Measurements from ENCODE around the gene MEI1. TPM values are rescaled to one million over a fixed set of nuclear protein-coding genes. Genes with fewer than 3 reads are reported as not detected.

The MEI1 gene
- total and polyA plus RNA-seq, 2 of the 4 experiments (the other 2 are of a cell fraction) = 0.90 to 2.6 TPM

DNA sequence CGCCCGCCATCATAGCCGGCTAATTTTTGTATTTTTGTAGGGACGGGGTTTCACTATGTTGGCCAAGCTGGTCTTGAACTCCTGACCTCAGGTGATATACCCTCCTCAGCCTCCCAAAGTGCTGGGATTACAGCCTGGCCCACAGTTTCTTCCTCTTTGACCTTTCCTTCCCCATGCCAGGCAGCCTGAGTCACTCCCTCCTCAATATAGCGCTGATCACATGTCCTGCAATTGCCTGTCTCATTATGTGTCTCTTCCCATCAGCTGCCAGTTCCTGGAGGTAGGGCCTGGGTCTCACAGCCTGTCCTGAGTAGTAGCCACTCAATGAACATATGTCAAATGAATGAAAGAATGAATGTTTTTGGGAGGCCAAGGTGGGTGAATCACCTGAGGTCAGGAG is 58.2 kb downstream of the MEI1 start:
- Histone ChIP-seq H3K36me3 (ENCODE audit: control insufficient read depth, insufficient read depth, low read length) (no peaks in the 10 kb centered on the region), H4K8ac (ENCODE audit: low read depth in 2 of 2, low read length in 2 of 2) (no peak overlapping the region), H3K9ac (ENCODE audit: low read depth, low read length) (no peak overlapping the region), H4K5ac (ENCODE audit: low read depth, low read length) (no peak overlapping the region), H3K18ac (ENCODE audit: low read depth, low read length) (no peak overlapping the region), H4K20me1 (ENCODE audit: insufficient read depth, low read length) (no peaks in the 10 kb centered on the region), H3K56ac (ENCODE audit: extremely low read depth, insufficient read depth, low read length) (no peak overlapping the region), H3K9me1 (ENCODE audit: insufficient read depth, low read length) (no peaks in the 10 kb centered on the region; the same call in 1 of the 2 replicates), H2AK9ac (replicated peaks; ENCODE audit: low read depth, low read length, poor library complexity) (no peak overlapping the region), H2BK20ac (ENCODE audit: low read depth, low read length) (no peak overlapping the region), H3K9me3 (ENCODE audit: control insufficient read depth, insufficient read depth, low read length) (no peaks in the 10 kb centered on the region), H3K79me1 (ENCODE audit: low read depth in 1 of 2, low read length in 2 of 2) (no peaks in the 10 kb centered on the region), H2AK5ac (ENCODE audit: low read depth, low read length) (no peak overlapping the region), H2BK5ac (ENCODE audit: low read depth, low read length, poor library complexity, severe bottlenecking) (no peak overlapping the region), H2BK120ac (ENCODE audit: low read depth, low read length) (no peak overlapping the region), H3K27me3 (ENCODE audit: control insufficient read depth, insufficient read depth, low read length) (peaks cover 18% of the 10 kb centered on the region), H3K4ac (ENCODE audit: low read depth, low read length) (no peak overlapping the region), H3K23ac (ENCODE audit: low read depth, low read length) (no peak overlapping the region), H4K91ac (ENCODE audit: insufficient read depth, low read depth, low read length) (no peak overlapping the region), H3K14ac (replicated peaks; ENCODE audit: low read depth, low read length) (no peak overlapping the region), H3K4me2 (ENCODE audit: low read depth, low read length) (no peak overlapping the region), H3K4me3 (ENCODE audit: insufficient read depth, low read depth, low read length) (no peak overlapping the region), H3K27ac (ENCODE audit: insufficient read depth, low read length) (no peak overlapping the region), H3K4me1 (ENCODE audit: control insufficient read depth, insufficient read depth, low read length) (no peaks in the 10 kb centered on the region), H2AFZ (replicated peaks; ENCODE audit: low read length, poor library complexity) (no peak overlapping the region), H2BK15ac (ENCODE audit: low read depth, low read length) (no peak overlapping the region)
- no TSS peak for BruUV-seq (replicated peaks)
- ChIA-PET CTCF (interaction anchor here (0.6 kb wide), 1 partner anchor 1083 kb away, joined by 3 read pairs; no protein-coding TSS in a partner anchor), POLR2A (ENCODE audit: unreplicated experiment) (no interaction called here)
- 80% methylated on average over 1 of the region's 5 CpGs; no CpG with 5 or more reads in 1 of the 2 experiments for WGBS, 2 experiments (ENCODE audit: extremely low coverage in 2 of 2, insufficient read length in 1 of 2)
- ATAC-seq (ENCODE audit: low read depth) = no peak
- dilution Hi-C loops (cut with HindIII; ENCODE audit: low sequenced_read_pairs, unreplicated experiment) (no loop called here), in situ Hi-C loops (cut with MboI; ENCODE audit: low sequenced_read_pairs) (no loop called here), intact Hi-C loops (cut with micrococcal nuclease) (no loop called here)
- TF ChIP-seq, protein P1, sequence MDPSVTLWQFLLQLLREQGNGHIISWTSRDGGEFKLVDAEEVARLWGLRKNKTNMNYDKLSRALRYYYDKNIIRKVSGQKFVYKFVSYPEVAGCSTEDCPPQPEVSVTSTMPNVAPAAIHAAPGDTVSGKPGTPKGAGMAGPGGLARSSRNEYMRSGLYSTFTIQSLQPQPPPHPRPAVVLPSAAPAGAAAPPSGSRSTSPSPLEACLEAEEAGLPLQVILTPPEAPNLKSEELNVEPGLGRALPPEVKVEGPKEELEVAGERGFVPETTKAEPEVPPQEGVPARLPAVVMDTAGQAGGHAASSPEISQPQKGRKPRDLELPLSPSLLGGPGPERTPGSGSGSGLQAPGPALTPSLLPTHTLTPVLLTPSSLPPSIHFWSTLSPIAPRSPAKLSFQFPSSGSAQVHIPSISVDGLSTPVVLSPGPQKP (IDR thresholded peaks at IDR 0.05; ENCODE audit: borderline replicate concordance, low read depth, low read length) = no peak
- TF ChIP-seq, protein P2, sequence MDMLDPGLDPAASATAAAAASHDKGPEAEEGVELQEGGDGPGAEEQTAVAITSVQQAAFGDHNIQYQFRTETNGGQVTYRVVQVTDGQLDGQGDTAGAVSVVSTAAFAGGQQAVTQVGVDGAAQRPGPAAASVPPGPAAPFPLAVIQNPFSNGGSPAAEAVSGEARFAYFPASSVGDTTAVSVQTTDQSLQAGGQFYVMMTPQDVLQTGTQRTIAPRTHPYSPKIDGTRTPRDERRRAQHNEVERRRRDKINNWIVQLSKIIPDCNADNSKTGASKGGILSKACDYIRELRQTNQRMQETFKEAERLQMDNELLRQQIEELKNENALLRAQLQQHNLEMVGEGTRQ (IDR thresholded peaks at IDR 0.05; ENCODE audit: low read depth, low read length) = no peak
- TF ChIP-seq BHLHE40 (IDR thresholded peaks at IDR 0.05; ENCODE audit: low read depth, low read length) (no peak), POLR2A (IDR thresholded peaks at IDR 0.05; ENCODE audit: low read depth, low read length) (no peak), RAD21 (IDR thresholded peaks at IDR 0.05; ENCODE audit: low read length) (no peak), MXI1 (IDR thresholded peaks at IDR 0.05; ENCODE audit: borderline replicate concordance, low read depth, low read length) (no peak), CHD1 (IDR thresholded peaks at IDR 0.05; ENCODE audit: low read depth, low read length) (no peak), NFE2L2 (IDR thresholded peaks at IDR 0.05; ENCODE audit: low read depth, low read length) (no peak)
- TF ChIP-seq, protein P3, sequence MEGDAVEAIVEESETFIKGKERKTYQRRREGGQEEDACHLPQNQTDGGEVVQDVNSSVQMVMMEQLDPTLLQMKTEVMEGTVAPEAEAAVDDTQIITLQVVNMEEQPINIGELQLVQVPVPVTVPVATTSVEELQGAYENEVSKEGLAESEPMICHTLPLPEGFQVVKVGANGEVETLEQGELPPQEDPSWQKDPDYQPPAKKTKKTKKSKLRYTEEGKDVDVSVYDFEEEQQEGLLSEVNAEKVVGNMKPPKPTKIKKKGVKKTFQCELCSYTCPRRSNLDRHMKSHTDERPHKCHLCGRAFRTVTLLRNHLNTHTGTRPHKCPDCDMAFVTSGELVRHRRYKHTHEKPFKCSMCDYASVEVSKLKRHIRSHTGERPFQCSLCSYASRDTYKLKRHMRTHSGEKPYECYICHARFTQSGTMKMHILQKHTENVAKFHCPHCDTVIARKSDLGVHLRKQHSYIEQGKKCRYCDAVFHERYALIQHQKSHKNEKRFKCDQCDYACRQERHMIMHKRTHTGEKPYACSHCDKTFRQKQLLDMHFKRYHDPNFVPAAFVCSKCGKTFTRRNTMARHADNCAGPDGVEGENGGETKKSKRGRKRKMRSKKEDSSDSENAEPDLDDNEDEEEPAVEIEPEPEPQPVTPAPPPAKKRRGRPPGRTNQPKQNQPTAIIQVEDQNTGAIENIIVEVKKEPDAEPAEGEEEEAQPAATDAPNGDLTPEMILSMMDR (conservative IDR thresholded peaks at IDR 0.05; ENCODE audit: low read depth, low read length) = no peak
- no peak for DNase-seq
